ENCODE data around the gene FGF18.
A peak's percentile ranks its signal among the peaks of the same experiment; 100 is the strongest.

FGF18 gene

DNA sequence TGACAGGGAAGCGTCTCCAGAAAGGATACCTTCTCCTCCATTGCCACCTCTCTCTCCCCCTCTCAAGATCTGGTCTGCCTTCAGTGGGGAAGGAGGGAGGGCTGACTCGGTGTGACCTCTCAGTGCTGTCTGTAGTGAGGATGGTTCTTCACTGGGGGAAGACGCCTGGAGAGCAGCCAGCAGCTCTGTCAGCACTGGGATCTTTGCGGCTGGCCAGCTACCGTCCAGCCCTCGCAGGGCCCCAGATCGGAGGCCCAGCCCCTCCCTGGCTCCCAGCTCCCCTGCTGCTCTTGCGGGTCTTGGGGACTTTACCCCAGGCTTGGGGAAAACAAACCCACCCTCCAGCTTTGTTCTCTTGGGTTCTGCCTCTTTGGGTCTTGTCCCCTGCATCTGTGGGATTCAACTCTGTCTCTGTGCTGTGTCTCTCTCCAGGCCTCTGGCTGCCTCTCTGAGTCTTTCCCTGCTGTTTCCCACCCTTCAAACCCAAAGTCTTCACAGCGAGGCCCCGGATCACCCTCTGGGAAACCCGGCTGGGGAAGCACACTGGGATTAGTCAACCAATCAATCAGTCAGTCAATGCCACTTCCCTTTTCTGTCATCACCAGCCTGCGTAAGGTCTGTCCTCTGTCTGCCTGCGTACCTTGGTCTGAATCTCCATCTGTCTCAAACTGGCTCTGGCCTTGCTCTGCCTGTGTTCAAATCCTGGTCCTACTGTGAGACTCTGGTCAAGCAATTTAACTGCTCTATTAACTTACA, 23.0 kb downstream of the FGF18 start:
- DNase-seq (ENCODE audit: low spot score), result no peak

DNA sequence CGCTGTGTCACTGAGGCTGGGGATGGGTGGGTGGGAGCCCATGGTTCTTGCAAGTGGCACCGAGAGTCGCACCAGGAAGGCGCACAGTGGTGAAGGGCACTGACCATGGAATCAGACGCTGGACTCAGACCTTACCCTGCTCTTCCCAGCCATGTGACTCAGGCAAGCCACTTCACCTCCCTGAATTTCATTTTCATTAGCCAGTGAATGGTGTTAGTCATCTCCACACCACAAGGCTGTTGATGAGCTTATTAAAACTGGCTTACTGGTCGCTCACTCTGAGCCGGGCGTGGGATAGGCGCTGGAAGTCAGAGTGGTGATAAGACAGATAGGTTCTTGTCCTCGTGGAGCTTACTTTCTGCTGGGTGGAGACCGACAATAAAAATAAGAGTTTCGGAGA, 25.1 kb downstream of the FGF18 start:
- DNase-seq (ENCODE audit: low spot score), result no peak

- no peak for DNase-seq (ENCODE audit: low spot score)
Measured at GRCh38 chr5:171445644-171446516, 26.4 kb downstream of the FGF18 start.

DNA sequence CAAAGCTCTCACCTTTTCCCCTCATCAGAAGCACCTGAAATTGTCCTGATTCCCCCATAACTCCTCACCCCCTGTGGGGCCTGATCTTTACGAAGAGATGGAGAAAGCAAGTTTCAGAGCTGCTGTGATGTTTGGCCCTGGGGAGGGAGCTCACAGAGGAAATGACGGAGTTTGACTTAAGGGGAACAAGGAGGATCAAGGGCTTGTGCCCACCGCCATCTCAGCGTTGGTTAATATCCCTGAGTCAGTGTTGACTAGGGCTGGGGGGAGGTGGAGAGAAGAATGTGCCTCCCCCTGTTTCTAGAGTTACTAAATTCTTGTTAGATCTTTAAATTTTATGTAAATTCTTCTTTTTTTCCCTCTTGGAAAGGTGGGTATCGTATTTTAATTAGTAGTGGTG, 27.8 kb downstream of the FGF18 start:
- DNase-seq (ENCODE audit: low spot score), result no peak

DNA sequence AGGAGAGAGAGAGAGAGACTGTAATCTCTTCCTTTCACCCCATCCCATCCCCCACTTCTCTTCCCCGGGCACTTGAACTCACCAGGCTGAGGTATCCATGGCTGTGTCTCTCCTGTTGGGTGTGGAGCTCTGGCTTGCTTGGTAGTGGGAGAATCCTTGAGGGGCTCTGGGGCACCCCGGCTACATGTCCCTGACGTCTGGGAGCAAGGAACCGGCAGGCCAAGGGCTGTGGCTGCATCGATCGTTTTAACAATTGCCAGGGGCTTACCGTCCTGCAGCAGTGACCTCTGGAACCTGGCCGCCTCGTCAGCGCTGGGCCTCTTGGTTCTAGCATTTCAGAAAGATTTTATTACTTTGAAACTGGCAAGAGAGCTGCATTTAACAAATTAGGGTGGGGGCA, 30.0 kb downstream of the FGF18 start:
- no peak for DNase-seq (ENCODE audit: low spot score)

GRCh38 chr5:171450423-171451331, 31.2 kb downstream of the FGF18 start:
- no peak for DNase-seq (ENCODE audit: low spot score)

DNA sequence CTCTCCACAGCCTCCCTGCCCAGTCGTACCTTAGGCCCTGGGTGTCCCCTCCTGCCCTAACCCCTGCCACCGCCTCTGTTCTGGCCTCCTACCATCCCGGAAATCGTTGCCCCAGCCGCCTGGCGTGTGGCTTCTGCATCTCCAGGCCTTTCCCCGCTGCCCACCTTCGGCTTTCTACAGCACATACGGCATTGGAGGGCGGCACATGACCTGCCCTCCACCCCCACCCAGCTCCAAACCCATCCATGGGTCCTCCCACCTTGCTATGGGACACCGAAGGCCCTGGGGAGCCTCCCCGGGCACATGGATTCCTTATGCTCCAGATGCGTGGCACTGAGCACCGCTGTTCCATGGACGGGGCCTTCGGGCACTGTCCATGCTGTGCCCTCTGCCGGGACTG, 32.0 kb downstream of the FGF18 start:
- DNase-seq (ENCODE audit: low spot score), result no peak

- DNase-seq (ENCODE audit: low spot score), result no peak
Measured at GRCh38 chr5:171453056-171453725, 33.7 kb downstream of the FGF18 start.

GRCh38 chr5:171453988-171454387, 34.5 kb downstream of the FGF18 start:
- DNase-seq (ENCODE audit: low spot score), result no peak

DNA sequence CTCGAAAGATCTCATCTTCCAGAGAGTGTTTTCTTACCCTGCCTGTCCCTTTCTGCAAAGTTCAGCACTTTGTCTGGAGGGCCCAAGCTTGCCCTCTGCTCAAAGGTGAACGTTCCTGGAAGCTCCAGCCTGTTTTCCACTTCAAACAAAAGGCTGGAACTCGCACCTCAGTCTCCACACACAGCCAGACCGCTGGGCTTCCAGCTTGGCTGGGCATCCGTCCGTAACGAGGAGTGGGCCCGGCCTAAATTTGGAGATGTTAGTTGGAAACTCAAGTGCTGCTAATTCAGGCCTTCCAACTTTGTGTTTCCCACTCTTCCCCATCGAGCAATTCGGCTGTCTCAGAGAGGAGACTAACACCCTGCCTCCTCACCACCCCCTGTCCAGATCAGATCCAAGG, 35.1 kb downstream of the FGF18 start:
- no peak for DNase-seq (ENCODE audit: low spot score)

- no peak for DNase-seq (ENCODE audit: low spot score)
Measured at GRCh38 chr5:171455522-171455921, 36.1 kb downstream of the FGF18 start.

DNA sequence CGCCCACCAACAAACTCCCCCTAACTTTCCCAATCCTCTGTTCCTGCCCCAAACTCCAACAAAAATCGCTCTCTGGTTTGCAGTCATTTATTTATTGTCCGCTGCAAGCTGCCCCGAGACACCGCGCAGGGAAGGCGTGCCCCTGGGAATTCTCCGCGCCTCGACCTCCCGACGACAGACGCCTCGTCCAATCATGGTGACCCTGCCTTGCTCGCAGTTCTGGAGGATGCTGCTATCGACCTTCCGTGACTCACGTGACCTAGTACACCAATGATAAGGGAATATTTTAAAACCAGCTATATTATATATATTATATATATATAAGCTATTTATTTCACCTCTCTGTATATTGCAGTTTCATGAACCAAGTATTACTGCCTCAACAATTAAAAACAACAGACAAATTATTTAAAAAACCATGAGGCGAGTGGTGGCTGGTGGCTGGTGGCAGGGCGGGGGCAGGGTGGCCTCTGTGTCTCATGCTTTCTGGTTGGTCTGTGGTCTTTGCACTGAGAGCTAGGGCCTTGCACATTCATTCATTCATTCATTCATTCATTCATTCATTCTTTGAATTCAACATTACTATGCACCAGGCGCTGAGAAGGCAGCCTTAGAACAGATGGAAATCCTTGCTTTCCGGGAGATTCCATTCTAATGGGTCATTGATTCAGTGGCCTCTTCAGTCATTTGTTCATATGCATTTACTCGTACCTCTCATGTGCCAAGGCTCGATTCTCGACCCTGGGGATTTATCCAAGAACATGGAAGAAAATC, 37.9 kb downstream of the FGF18 start:
- DNase-seq (ENCODE audit: low spot score), result no peak

DNA sequence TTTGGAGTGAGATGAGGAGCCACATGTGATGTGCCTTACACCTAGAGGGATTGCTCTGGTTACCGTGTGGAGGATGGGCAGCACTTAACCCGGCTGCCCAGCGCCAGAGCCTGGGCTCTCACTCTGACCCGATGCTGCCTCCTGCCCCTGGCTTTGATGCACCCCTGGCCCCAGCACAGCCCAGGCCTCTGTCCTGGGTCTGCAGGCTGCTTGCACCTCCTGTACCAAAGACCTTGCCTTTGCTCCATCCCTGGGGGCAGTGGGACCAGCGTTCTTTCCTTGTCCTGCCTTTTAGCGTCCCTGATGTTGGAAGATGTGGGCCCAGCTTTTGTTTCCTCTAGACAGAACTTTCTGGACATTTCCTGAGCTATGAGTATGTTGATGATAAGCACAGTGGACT, 40.4 kb downstream of the FGF18 start:
- DNase-seq (ENCODE audit: low spot score), result no peak

DNA sequence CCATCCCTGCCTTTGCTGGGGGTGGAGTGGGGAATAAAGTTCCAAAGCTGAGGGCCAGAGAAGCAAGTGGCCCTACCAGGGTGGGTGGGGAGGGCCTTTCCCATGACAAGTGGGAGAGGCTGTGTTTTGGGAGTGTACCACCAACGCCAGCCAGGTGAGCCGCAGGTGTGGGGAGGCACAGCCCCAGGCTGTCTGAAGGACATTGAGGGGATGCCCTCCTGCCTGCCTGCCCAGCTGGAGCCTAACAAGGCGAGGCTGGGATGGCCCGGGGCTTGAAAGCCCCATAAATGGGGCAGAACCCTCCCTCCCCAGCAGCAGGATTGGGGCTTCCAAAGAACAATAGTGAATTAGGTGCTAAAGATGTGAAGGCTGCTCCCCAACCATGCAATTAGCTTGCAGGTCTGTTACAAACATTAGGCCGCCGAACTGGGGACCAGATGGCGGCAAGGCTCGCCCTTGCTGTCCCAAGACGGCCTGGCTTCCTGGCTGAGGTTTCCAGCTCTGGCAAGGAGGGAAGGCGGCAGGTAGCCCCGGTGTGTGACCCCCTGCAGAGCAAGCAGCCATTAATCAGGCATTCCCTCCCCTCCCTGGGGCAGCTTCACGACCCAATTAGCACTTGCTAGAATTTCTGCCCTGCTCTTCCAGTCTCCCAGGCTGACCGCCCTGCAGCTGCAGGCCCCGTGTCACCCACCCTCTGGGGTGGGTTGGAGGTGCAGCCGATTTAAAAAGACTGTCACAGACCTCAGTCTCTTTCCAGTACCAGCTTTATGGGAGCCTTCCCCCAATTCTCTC, 42.9 kb downstream of the FGF18 start:
- DNase-seq (ENCODE audit: low spot score), result no peak

- DNase-seq (ENCODE audit: low spot score), result peak; percentile 52
Measured at GRCh38 chr5:171462928-171463861, 43.7 kb downstream of the FGF18 start.

DNA sequence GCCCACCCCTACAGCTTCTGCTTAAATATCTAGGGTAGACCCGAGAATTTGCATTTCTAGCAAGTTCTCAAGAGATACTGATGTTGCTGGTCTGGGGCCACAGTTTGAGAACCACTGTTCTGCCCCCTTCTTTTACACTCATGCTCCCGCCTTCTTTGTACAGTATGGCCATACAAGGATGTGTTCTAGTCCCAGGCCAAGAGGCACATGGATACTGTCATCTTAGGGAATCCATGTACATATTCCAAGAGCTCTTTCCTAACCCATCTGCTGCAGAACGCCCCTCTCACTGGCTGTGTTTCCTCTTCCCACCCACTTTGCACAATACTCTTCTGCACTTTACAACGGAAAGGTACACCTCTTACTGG, 44.4 kb downstream of the FGF18 start:
- DNase-seq (ENCODE audit: low spot score), result no peak

- DNase-seq (ENCODE audit: low spot score), result no peak
Measured at GRCh38 chr5:171464829-171465228, 45.4 kb downstream of the FGF18 start.

GRCh38 chr5:171467107-171467506, 47.7 kb downstream of the FGF18 start:
- DNase-seq (ENCODE audit: low spot score), result no peak

DNA sequence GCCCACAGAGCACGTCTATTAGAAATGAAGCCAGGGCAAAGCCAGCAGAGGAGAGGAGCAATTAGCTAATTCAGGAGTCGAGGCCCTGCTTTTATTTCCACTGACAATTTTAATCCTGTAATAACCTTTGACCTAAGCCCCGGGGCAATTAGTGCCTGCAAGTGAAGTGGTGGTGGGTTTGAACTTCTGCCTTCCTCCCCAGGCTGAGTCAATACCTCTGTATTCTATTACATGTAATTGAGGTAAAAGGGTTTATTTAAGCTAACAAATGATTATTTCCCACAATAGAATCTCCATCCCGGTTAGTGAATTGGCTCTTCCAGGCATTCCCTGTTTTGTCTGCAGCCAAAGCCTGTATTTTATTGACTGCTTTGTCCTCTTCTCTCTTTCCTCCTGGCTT, 49.9 kb downstream of the FGF18 start:
- DNase-seq (ENCODE audit: low spot score), result no peak
